GM18499 (cell line): ENCODE measurements around the gene OPCML.

ENCODE experiments used
- ATAC-seq: cut with Tn5 transposase; IDR thresholded peaks from one replicate; pipeline ENCODE4 v1.9.1; 2021; ENCODE audit warnings: moderate number of reproducible peaks; ENCODE audit not compliant: insufficient read depth, unreplicated experiment

The OPCML gene

GRCh38 chr11:133506023-133506422, 26.3 kb downstream of the OPCML start:
- ATAC-seq = peak; percentile 79

- ATAC-seq = no peak
Observed at GRCh38 chr11:133504906-133505305, 27.4 kb downstream of the OPCML start.

- no peak for ATAC-seq
Observed at GRCh38 chr11:133503776-133504175, 28.5 kb downstream of the OPCML start.

- ATAC-seq = no peak
Observed at GRCh38 chr11:133503236-133503635, 29.1 kb downstream of the OPCML start.

- no peak for ATAC-seq
Observed at GRCh38 chr11:133501643-133502539, 30.4 kb downstream of the OPCML start.

GRCh38 chr11:133500936-133501335, 31.4 kb downstream of the OPCML start:
- no peak for ATAC-seq

GRCh38 chr11:133500435-133500834, 31.9 kb downstream of the OPCML start:
- ATAC-seq = no peak

- ATAC-seq = no peak
Observed at GRCh38 chr11:133498969-133499368, 33.3 kb downstream of the OPCML start.

GRCh38 chr11:133497477-133498140, 34.7 kb downstream of the OPCML start:
- ATAC-seq = no peak

GRCh38 chr11:133492895-133493294, 39.4 kb downstream of the OPCML start:
- no peak for ATAC-seq

- no peak for ATAC-seq
Observed at GRCh38 chr11:133491680-133492383, 40.5 kb downstream of the OPCML start.

GRCh38 chr11:133480722-133481121, 51.6 kb downstream of the OPCML start:
- ATAC-seq = no peak

- ATAC-seq = no peak
Observed at GRCh38 chr11:133479209-133479608, 53.1 kb downstream of the OPCML start.

- ATAC-seq = no peak
Observed at GRCh38 chr11:133477251-133477625, 55.1 kb downstream of the OPCML start.

- no peak for ATAC-seq
Observed at GRCh38 chr11:133476570-133477250, 55.6 kb downstream of the OPCML start.

GRCh38 chr11:133474461-133474860, 57.8 kb downstream of the OPCML start:
- no peak for ATAC-seq

- ATAC-seq = no peak
Observed at GRCh38 chr11:133467686-133468085, 64.6 kb downstream of the OPCML start.

GRCh38 chr11:133443206-133443747, 89.0 kb downstream of the OPCML start:
- ATAC-seq = no peak

GRCh38 chr11:133441964-133442660, 90.2 kb downstream of the OPCML start:
- no peak for ATAC-seq

- no peak for ATAC-seq
Observed at GRCh38 chr11:133425992-133426391, 106.3 kb downstream of the OPCML start.
